NCI-H146 treated with DMSO at 0.1 percent for 48 hours (cell line): ENCODE results near the gene TNS1.

Experiments
- DNase-seq: peaks from one replicate; lab custom pipeline; 2025; ENCODE audit not compliant: unreplicated experiment; lab: John Stamatoyannopoulos, UW

The TNS1 gene

GRCh38 chr2:218015586-218016521, 13.1 kb upstream of the TNS1 start:
- DNase-seq, result no peak

GRCh38 chr2:218014706-218015585, 12.2 kb upstream of the TNS1 start:
- DNase-seq, result no peak

GRCh38 chr2:218013289-218013688, 10.5 kb upstream of the TNS1 start:
- no peak for DNase-seq

GRCh38 chr2:218012284-218012683, 9.5 kb upstream of the TNS1 start:
- no peak for DNase-seq

GRCh38 chr2:218011653-218012040, 8.9 kb upstream of the TNS1 start:
- DNase-seq, result no peak

- DNase-seq, result no peak
Observed at GRCh38 chr2:218010984-218011652, 8.3 kb upstream of the TNS1 start.

- no peak for DNase-seq
Observed at GRCh38 chr2:218010140-218010983, 7.6 kb upstream of the TNS1 start.

- DNase-seq, result no peak
Observed at GRCh38 chr2:218009765-218010139, 7.0 kb upstream of the TNS1 start.

- no peak for DNase-seq
Observed at GRCh38 chr2:218009231-218009630, 6.4 kb upstream of the TNS1 start.

- no peak for DNase-seq
Observed at GRCh38 chr2:218008060-218009040, 5.6 kb upstream of the TNS1 start.

- DNase-seq, result no peak
Observed at GRCh38 chr2:218006741-218007140, 3.9 kb upstream of the TNS1 start.

- DNase-seq, result no peak
Observed at GRCh38 chr2:218005486-218005885, 2.7 kb upstream of the TNS1 start.

- no peak for DNase-seq
Observed at GRCh38 chr2:218005028-218005427, 2.2 kb upstream of the TNS1 start.

- DNase-seq, result no peak
Observed at GRCh38 chr2:218003981-218004419, 1.2 kb upstream of the TNS1 start.

- DNase-seq, result no peak
Observed at GRCh38 chr2:218003281-218003944, 618 bp upstream of the TNS1 start.

GRCh38 chr2:218002143-218002844, 501 bp downstream of the TNS1 start:
- DNase-seq, result no peak

GRCh38 chr2:218001629-218002028, 1.2 kb downstream of the TNS1 start:
- DNase-seq, result no peak

- no peak for DNase-seq
Observed at GRCh38 chr2:218000136-218000535, 2.7 kb downstream of the TNS1 start.
